HG03066 (cell line): ENCODE results near the gene CAPN9.

Experiments used
- ATAC-seq: cut with Tn5 transposase; IDR thresholded peaks from one replicate; pipeline ENCODE4 v1.9.1; 2021; ENCODE audit warnings: low read depth; ENCODE audit not compliant: unreplicated experiment

Gene CAPN9

DNA sequence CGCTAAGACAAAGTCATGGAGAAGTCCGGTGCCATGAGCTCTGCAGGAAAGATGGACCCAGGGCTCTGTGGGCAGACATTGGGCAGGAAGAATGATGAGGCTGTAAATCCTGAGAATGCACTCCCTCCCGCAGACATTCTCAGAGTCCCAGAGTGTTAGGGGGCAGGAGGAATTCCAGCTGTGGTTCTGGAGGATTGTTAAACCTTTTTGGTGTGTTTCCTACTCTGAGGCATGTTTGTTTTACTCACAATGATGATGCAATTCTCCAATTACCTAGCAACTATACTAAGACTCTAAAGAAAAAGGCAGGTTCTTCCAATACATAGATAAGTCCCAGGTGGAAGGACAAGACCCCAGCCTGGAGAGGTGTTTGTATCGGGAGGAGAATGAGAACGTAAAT lies 2.8 kb upstream of the CAPN9 start:
- ATAC-seq, result no peak

DNA sequence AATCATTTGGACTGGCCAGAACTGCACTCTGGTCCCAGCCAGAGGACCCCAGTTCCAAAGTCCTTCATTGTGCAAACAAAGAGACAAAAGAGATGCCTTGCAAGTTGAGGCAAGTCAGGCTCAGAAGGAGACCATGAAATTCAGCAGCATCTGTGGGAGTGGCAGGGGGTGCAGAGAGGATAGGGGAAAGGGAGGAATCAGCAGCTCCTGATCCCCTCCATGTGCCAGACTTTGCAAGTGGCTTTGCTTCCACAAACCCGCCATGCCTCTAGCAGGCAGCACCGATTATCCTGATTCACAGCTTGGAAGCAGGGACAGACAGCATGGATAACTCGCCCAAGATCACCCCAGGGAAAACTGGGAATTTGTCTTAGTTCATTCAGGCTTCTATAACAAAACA lies 2.1 kb upstream of the CAPN9 start:
- no peak for ATAC-seq

DNA sequence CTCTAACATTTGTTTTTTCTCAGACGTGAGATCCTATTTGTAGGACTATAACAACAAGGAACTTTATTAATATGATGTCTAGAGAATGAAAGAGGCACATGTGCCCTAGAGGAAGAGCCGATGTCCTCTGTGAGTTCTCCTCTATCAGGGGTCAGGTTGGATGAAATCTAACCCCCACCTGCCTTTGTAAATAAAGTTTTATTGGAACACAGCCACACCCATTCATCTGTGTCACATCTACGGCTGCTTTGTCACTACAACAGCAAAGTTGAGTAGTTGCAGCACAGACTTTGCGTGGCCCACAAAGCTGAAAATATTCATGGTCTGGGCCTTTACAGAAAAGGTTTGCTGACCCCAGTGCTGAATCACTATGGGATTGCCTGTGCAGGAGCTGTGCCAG lies 571 bp upstream of the CAPN9 start:
- ATAC-seq, result no peak

DNA sequence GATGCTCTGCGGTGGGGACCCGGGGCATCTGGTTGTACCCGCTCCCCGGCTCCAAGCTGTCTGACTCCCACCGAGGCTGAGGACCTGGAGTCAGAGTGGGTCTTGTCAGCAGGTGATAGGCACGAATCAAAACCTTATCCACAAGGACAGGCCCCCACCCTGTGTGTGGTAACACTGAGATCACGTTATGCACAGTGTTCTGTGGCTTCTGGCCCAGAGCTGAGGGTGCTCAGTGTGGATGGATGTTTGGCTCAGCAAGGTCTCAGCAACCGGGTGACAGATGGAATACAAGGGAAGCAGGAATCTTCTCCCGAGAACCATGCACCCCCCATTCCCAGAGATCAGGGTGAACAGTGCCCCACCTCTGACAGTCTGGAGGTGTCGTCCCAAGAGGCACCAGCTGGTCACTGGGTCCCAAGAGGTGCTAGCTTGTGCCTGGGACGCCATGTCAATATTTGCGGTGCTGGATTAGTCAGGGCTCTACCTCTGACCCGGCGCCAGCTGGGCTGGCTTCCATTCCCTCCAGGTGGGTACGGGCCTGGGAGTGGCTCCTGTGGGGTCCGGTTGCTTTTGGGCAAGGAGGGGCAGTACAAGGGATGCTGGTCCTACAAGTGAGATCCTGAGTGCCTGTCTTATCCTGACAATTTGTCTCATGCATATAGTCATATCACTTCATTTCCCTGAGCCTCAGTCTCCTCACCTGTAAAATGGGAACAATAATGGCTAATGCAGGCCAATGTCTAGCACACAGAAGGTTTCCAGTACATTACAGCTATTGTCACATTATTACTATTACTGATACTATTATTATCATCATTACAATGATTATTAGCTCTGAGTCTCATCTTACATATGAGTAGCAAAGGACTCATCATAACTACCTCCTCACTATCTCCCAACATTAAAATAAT lies 957 bp downstream of the CAPN9 start:
- no peak for ATAC-seq

DNA sequence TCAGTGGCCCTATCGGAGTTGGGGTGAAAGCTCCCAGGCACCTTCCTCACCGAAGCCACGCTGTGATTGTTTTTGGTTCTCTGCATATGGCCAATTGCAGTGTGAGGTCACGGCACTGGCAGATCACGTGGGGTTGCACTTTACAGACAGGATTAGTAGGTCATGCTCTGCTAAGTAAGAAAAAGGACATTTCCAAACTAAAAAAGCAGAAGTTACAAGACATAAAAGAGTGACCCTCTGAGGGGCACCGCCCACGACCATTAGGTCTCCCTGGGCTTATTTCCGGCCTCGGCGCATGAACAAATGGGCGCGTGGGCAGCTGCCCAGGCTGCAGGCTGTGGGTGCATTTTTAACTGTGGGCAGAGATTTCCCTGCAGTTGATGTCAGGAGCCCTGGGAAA lies 2.0 kb downstream of the CAPN9 start:
- no peak for ATAC-seq

DNA sequence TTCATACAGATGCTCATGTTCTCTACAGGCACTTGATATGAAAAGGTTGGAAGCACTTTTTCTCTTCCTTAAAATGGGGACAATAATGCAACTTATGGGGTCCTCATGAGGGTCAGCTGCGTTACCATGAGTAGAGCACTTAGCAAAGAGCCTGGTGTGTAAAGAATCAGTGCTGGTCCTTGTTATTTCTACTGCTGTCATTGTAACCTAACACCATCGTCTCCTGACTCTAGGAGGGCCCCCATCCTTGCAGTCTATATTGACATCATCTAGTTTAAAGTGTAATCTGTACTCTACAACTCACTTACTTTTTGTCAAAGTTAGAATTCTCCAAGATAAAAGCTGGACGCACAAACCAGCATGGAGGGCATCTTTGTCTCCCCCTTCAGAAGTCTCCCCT lies 2.4 kb downstream of the CAPN9 start:
- ATAC-seq, result no peak

DNA sequence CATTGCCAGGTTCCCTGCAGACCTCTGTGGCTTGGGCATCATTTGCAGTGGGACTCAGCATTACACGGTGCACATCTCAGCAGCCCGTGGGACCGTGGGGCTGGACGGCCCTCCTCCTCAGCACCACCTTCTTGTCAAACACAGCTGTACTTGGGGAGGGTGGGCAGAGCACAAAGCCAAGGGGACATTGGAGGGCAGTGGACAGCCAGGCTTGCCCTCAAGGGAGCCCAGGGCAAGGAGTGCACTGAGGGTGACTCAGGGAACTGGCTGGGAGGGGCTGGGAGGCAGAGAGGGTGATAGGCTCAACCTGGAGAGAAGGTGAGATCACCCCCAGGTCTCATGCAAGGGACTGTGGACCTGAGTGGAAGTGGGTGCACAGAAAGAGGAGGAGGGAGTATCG lies 3.4 kb downstream of the CAPN9 start:
- ATAC-seq, result no peak

DNA sequence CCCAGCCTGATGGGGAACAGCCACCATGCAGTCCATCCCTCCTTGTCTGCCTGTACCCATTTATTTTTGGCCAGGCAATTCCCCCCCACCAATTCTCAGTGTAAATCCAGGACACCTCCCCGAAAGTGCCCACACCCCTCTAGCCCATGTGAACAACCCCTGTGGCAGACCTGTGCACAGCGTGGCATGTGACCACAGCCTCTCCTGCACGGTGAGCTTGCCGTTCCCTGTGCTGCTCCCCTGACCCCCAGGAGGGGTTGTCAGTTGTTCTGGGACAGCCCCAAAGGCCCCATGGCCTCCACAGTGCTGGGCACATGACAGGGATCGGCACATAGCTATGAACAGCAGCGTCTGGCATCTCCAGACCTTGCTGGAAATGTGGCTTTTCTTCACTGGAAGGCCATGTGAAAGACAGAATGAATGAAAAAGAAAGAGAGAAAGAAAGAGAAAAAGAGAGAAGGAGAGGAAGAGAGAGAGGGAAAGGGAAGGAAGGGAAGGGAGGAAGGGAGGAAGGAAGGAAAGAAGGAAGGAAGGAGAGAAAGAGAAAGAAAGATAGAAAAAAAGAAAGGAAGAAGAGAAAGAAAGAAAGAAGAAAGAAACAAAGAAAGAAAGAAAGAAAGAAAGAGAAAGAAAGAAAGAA lies 3.9 kb downstream of the CAPN9 start:
- ATAC-seq, result no peak

DNA sequence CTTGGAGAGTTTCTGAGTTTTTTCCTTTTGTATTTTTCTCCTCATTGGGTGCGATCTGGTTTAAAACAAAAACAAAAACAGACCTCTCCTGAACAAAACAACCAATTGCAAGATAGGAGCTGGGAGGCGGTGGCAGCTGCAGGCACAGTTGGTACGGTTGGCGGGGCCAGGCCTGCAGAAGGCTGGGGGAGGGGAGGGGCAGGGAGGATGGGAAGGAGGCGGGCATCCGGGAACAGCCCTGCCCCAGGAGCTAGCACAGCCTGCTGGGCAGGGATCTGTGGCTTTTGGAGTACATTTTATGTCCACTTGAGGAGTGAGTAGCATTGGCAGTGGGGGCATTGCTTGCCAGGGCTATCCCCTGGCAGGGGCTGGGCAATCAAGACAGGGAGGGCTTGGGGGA lies 5.2 kb downstream of the CAPN9 start:
- ATAC-seq, result no peak

DNA sequence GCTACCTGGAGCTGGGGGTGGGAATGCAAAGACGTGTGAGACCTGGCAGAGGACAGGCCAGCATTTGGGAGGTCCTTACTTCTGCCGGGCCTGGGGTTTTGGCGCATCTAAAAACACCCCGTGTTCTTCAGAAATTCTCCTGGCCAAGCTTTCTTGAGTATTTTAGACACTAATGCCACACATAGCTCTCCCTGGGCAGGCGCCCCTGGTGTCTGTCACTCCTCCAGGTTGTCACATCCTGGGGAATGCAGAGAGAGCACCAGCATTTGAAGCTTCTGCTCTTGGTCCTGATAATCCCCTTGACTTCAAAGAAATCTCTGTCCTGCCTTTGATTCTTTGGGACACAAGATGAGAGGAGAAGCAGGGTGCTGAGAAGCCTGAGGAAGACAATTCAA lies 6.0 kb downstream of the CAPN9 start:
- ATAC-seq, result no peak

DNA sequence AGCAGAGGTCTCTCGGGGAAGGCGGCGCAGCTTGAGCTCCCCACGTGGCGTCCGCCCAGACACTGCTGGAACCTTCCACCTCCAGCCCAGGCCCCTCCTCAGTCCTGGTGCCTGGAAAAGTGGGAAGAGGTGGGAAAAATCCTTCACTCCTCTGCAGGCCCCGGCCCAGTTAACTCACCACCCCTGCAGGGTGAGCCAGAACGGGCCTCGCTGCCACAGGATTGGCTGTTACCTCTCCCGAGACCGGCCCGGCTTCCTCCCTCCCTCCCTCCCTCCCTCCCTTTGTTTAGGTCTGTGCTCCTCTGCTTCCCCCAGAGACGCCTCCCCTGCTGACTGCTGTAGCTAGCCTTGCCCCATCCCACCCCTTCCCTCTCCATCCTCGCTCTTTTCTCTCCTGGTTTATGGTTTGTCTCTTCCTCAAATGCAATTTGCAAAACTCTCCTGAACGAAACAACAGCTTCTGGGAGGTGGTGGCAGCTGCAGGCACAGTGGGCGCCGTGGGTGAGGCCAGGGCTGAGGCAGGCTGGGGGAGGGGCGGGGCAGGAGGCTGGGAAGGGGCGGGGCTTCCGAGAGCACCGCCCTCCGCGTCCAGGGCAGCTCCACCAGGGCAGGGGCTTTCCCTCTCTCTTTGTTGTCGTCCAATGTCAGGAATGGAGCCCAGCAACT lies 6.5 kb downstream of the CAPN9 start:
- ATAC-seq, result no peak

DNA sequence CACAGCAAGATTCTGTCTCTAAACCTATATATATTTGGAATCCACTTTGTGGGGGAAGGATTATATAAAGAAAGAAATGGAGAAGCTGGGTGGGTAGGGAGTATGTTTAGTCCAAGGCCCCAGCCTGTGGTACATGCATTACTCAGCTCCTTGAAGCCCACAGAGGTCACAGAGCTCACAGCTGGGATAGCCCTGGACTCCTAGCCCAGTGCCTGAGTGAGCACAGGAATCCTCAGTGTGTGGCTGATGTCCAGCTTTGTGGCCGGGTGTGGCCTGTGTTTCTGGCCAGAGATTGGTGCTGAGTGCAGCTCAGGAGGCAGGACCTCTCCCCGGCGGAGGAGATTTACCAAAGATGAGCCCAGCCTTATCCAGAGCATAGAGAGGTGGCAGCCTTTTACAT lies 7.6 kb downstream of the CAPN9 start:
- no peak for ATAC-seq

DNA sequence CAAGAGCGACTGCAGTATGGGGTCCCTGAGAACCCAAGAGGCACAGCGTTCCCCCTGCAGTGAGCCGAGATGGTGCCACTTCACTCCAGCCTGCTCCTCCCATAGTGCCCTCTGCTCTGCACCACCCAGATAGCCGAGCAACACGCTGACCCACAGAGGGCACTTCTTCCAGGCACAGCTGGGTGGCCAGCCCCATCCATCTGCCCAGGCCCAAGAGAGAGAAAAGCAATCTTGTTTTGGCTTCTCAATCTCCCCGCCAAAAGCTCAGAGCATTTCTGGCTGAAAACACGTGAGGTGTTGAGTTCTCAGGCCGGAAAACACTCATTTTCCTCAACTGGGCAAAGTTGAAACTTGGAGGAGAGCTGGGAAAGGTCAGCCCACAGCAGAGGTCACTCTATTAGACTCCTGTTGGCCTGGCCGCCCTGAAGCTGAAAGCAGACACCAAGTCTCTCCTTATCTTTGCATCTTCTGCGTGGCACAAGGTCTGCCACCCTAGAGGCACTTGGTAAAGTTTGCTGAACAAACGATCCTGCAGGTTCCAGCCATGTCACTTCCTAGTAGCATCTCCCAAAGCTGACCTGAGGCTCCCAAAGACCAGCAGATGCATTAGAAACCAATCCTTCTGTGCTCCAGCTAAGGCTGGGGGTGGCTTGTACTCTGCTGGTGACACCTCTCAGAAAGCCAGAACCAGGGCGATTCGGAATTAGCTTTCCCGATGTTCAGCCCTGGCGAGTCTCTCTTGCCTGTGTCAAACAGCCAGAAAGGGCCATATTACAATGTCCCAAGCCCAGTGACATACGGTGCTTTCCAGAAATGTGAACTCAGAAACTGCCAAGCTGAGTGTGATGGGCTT lies 10.9 kb downstream of the CAPN9 start:
- no peak for ATAC-seq

DNA sequence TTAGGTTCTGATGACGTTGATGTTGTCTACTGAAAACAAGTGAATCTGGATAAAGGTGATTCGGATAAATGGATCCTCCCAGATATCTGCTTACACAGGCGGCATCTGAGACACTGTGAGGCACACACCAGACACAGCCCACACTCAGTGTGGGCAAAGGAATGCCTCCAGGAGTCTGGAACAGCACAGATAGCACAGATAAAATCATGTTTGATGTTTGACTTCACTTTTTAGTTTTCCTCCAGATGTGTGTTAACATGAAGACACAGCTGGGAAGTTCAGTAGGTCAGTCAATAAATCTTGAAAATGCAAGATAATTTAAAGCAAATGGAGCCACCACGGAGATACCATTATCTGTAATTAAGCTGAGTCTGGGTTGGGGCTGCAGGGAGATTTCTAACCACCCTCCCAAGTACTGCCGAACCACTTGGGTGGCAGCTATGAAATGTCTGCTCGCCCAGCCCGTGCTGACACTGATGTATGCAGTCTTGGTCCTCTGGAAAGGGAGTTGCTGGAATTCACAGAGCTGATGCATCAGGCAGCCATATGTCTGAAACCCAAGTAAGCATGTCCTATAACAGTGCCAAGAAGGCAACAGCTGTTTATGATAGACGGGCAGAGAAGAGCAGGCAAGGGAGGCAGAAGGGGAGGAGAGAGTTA lies 11.7 kb downstream of the CAPN9 start:
- no peak for ATAC-seq

DNA sequence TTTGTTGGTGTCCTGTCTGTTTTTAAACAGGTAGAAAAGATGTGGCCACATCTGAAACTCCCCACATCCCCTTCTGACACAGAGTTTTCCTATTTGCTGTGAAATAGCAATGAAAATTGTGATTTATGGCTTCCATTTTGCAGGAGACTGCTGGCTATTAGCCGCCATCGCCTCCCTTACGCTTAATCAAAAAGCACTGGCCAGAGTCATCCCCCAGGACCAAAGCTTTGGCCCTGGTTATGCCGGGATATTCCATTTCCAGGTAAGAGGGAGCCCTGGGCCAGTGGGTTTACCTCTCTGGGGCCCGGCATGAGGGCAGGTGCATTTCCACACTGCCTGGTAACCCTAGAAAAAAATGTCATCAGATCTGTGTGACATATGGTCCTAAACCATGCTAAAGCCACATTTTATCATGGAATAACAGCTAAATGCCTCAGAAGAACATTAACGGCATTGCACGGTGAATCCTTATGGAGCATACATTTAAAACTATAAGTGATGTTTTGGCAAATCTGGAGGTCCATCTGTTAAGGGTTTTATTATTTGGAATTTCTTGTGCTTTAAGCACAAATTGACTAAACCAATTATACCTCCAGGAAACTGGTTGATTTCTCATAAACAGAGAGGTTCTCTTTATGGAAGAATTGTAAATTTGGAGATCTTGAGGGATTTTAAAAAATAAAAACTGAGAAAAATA lies 12.3 kb downstream of the CAPN9 start:
- no peak for ATAC-seq

DNA sequence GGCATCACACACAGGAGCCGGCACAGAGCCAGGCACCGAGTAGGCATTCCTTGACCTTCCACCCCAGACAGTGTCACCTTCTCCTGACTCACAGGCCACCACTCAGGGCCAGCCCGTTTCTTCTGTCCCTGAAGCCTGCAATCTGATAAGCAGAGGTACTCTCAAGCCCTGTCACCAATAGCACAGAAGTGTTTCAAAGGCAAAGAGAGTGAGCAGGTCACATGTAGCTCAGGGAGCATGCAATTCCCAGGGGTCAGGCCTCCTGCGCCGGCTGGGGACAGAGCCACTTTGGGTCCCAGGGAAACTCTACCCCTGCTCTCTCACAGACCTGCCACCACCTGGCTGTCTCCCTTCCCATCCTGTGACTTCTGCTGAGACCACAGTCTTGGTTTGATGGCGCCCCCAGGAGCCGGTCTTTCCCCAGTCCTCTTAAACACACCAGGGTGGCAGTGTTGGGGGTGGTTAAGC lies 13.2 kb downstream of the CAPN9 start:
- ATAC-seq, result no peak

DNA sequence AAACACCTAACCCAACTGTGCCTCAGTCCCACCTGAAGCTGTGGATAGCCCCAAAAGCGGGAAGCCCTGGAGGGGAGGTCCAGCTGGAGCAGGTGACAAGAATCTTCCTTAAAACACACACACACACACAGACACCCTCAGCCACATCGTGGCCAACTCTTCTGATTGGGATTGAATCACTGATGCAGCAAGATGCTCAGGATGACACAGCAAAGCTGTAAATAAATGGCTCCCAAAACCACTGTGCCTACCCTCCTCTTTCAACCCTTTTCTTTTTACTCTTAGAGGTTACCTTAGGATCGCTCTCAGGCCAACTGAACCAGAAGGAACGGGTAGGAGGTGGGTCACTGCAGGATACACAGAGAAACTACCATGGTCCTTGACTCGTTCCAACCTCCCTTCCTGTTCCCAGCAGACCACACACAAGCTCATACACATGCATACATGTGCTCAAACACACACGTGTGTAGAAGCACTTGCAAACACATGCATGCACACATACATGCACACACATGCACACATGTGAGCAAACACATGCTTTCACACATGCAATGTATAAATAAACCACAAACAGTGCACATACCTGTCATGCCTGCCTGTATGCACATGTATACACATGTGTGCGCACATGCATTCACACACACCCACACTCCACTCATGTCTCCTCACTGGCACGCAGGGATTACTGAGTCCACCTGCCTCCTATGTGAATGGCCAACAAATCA lies 14.4 kb downstream of the CAPN9 start:
- no peak for ATAC-seq

DNA sequence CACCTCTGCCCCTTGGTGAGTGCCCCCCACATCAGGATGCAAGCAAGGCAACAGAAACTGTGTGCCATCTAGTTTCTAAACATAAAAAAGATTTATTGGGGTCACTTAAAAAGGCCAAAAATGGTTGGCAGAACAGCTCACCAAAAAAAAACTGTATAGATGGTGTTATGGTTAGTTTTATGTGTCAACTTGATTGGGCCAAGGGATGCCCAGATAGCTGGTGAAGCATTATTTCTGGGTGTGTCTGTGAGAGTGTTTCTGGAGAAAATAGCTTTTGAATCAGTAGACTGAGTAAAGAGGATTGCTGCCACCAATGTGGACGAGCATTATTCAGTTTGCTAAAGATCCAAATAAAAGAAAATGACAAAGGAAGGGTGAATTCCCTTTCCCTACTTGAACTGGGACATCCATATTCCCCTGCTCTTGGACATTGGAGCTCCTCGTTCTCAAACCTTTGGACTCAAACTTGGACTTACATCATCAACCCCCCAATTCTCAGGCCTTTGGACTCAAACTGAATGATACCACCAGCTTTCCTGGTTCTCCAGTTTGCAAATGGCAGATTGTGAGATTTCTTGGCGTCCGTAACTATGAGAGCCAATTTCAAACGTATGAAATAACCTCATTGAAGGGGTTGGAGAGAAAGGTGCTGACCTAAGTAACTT lies 16.9 kb downstream of the CAPN9 start:
- ATAC-seq, result no peak
